ENCODE measurements around the gene SYNGR1.
"Not testable (repeated sequence)": the region's sequence is repeated elsewhere in the genome, so short reads cannot be mapped to it uniquely, and the experiment has no call there.

GRCh38 chr22:39330553-39330952 is 19.2 kb upstream of the SYNGR1 start:
- TF ChIP-seq CTCF, POLR2A, EP300 (IDR thresholded peaks at IDR 0.05): not testable (repeated sequence)
